ENCODE measurements around the gene ACAP2.
"Not testable (repeated sequence)": the region's sequence is repeated elsewhere in the genome, so short reads cannot be mapped to it uniquely, and the experiment has no call there.

The ACAP2 gene

DNA sequence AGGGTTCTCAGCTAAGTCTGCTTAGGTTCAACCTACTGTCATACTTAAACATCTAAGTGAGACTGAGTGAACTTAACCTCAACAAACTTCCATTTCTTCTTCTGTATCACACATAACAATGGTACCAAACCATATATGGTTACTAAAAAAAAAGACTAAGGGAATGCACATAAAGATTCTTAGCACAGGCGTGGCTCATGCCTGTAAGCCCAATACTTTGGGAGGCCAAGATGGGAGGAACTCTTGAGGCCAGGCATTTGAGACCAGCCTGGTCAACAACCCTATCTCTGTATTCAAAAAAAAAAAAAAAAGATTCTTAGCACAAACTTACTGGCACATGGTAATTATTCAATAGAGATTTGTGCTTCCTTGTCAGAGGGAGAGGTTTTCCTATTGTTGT is 57.9 kb downstream of the ACAP2 start:
- no peak for DNase-seq

DNA sequence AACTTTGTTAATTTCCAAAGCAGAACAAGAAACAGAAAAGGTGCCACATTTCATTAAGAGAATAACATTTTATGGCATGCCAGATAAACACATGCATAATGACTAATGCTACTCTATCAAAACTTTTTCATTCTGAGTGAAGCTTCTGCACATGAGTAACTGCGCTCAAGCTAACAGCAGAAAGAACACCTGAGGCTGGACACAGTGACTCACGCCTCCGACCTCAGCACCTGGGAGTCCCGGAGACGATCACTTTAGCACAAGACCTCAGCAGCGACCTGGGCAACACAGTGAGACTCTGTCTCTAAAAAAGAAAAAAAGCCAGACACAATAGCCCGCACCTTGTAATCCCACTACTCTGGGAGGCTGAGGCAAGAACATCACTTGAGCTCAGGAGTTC is 70.6 kb downstream of the ACAP2 start:
- DNase-seq, result no peak

DNA sequence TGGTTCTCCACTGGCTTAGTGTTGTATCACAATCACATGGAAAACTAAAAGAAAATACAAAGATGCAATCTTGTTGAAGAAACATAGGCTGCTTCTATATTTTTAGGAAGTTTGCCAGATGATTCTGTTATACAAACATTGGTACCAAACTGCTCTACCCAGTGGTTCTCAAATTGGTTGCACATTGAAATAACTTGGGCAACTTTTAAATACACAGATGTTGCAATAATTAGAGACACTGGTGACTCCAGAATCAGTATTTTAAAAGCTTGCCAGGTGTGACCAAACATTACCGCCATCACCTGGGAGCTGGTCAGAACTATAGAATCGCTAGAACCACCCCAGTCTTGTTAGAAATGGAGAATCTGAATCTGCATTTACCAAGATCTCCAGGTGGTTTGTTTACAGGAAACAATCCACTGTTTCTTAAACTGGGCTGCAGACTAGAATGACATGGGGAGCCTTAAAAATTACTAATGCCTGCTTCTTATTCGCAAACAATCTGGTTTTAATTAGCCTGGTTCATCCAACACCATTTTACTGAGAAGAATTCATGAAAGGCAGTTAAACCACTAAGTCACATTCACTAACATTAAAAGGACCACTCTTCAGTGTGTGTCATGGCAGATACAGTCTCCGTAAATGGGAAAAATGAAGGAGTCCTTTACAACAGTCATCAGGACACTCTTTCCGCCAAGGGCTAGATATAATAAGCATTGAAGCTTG is 76.5 kb downstream of the ACAP2 start:
- DNase-seq, result no peak

DNA sequence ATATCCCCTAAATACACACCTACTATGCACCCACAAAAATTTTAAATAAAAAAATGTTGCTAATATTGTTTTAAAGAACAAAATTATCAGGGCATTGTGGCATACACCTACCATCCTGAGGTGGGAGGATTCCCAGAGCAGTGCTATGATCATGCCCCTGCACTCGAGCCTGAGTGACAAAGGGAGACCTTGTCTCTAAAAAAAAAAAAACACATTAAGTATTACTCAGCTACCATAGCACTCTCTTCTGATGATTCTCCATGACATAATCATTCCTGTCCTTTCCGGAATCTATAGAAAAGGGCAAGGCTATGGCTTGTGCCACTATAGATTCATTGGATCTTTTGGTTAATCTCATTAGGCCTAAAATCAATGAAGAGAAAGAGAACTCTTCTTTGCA is 77.4 kb downstream of the ACAP2 start:
- no peak for DNase-seq

DNA sequence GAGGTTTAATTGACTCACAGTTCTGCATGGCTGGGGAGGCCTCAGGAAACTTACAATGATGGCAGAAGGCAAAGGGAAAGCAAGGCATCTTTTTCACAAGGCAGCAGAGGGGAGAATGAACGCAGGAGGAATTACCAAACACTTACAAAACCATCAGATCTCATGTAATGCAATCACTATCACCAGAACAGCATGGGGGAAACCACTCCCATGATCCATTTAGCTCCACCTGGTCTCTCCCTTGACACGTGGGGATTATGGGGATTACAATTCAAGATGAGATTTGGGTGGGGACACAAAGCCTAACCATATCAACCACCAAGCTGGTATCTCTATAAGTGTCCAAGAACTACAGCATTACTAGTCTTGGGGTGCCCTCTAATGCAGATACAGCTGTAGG is 85.0 kb downstream of the ACAP2 start:
- not testable (repeated sequence) for DNase-seq

DNA sequence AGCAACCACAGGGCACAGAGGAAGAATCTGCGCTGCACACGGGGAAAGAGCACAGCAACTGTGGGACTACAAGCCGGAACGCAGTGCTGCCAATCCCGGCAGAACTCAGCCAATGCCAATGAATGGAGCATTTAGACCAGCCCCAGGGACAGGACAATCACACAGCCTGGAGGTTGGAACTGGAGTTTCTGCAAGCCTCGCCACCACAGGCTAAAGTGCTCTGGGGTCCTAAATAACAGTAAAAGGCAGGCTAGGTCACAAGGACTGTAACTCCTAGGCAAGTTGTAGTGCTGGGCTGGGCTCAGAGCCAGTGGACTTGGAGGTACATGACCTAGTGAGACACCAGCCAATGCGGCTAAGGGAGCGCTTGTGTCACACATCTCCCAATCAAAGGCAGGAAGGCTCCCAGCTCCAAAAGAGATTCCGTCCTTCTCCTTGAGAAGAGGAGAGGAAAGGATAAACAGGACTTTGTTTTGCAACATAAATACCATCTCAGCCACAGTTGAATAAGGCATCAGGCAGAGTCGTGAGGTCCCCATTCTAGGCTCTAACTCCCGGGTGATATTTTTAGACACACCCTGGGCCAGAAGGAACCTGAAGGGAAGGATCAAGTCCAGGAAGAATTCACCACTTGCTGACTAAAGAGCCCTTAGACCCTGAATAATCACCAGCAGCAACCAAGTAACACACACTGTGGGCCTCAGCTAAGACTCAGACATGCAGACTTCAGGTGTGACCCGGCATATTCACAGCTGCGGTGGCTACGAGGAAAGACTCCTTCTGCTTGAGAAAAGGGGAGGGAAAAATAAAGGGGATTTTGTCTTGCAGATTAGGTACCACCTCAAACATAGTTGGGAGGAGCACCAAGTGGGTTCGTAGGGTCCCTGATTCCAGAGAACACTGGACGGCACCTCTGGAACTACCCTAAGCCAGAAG is 86.4 kb downstream of the ACAP2 start:
- no peak for DNase-seq

DNA sequence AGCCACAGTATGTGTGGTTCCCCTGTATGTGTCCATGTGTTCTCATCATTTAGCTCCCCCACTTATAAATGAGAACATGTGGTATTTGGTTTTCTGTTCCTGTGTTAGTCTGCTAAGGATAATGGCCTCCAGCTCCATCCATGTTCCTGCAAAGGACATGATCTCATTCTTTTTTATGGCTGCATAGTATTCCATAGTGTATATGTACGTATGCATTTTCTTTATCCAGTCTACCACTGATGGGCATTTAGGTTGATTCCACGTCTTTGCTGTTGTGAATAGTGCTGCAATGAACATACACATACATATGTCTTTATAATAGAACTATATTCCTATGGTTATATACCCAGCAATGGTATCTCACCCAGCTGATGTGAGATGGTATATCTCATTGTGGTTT is 88.8 kb downstream of the ACAP2 start:
- not testable (repeated sequence) for DNase-seq

DNA sequence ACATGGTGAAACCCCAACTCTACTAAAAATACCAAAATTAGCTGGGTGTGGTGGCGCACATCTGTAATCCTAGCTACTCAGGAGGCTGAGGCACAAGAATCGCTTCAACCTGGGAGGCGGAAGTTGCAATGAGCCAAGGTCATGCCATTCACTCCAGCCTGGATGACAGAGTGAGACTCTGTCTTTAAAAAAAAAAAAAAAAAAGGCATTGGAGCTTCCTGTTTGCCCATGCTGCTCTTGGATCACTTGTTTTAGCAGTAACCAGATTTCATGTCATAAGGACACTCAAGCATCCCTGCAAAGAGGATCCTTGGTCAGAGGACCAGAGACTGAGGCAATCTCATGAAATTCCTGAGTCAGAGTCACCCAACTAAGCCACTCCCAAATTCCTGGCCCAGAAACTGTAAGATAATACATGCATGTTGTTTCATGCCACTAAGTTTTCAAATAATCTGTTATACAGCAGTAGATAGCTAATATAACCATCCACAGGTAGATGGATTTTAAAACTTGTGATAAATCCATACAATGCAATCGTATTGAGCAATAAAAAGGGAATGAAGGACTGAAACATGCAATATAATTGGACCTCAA is 89.8 kb downstream of the ACAP2 start:
- no peak for DNase-seq

DNA sequence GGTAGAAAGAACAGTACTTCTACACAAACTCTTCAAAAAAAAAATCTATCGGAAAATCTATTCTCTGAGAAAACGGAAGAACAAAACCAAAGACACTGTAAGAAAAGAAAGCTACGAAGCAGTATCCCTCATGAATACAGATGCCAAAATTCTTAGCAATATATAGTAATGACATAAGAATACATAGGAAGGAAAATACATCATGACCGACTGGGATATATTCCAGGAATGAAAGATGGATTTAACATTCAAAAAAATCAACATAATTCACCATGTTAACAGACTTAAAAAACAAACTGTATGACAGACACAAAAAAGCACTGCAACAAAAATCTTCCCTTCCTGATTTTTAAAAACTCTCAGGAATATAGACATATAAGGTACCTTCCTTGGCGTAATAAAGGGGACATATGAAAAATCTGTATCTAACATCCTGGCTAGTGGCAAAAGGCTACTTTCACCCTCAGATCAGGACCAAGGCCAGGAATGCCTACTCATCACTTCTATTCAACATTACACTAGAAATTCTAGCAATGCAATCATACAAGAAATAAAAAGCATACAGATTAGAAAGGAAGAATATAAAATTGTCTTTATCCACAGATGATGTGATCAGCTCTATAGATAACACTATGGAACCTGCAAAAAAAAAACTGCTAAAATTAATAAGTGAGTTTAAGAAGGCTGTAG is 94.2 kb downstream of the ACAP2 start:
- no peak for DNase-seq

DNA sequence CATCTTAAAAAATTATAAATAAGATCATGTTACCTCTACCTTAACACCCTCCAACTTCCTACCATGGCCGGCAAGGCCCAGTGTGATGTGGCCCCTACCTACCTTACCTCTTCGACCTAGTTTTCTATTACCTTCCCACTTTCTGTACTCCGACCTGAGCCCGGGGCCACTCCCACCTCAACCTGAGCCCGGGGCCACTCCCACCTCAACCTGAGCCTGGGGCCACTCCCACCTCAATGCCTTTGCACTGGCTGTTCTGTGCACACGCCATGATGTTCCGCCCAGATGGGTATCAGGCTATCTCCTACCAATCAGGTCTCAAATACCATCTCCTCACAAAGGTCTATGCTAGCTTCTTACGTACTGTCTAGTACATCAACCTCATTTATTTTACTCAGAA is 105.1 kb downstream of the ACAP2 start:
- DNase-seq, result no peak

DNA sequence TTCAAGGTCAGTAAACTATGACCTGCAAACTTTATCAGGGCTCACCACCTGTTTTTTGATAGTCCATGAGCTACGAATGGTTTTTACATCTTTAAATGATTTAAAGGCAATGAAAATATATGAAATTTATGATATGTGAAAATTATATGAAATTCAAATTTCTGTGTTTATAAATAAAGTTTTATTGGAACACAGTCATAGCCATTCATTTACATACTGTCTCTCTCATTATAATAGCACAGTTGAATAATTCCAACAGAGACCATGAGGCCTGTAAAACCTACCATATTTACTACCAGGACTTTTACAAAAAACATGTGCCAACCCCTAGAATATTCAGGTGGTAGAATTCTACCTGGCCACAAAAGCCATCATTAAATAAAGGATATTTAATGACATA is 107.9 kb downstream of the ACAP2 start:
- DNase-seq, result no peak

DNA sequence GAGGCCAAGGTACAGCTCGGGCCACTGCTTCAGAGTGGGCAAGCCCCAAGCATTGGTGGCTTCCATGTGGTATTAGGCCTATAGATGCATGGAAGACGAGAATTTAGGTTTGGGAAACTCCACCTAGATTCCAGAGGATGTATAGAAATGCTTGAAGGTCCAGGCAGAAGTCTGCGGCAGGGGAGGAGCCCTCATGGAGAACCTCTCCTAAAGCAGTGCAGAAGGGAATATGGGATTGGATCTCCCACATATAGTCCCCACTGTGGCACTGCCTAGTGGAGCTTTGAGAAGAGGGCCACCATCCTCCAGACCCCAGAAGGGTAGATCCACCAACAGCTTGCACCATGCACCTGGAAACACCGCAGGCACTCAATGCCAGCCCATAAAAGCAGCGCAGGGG is 123.8 kb downstream of the ACAP2 start:
- no peak for DNase-seq

DNA sequence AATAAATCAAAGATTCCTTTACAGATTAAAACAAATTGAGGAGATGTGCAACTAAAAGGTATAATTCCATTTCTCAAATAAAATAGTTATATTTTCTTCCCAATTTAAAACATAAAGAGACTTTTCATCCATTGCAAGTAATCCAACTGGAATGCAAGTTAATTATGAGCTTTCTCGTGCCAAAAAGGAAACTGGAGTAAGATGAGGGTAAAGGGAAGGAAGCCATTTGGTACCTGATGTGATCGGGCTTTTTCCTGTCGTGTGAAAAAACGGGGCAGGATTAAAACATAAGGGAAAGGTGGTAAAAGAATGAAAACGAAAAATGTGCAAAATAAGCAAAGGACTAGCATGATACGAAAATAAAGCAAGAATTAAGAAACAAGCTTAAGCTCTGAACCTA is 130.1 kb downstream of the ACAP2 start:
- DNase-seq, result no peak

DNA sequence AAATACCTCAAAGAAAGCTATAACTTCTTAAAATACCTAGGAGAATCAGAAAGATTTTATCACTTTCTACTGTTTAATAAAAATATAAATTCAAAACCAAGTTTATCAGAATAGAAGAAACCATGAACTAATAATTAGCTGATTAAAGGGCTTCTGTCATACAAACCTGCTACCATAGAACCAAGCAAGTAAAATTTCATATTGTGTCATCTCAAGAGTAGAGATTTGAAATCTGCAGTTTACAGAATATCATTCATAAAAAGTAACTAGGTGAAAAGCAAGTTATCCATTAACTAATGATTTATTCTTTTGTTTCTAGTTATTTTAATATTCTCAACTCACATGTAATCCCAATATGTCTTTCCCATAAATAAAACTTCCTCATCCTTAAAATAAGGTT is 135.1 kb downstream of the ACAP2 start:
- DNase-seq, result no peak

DNA sequence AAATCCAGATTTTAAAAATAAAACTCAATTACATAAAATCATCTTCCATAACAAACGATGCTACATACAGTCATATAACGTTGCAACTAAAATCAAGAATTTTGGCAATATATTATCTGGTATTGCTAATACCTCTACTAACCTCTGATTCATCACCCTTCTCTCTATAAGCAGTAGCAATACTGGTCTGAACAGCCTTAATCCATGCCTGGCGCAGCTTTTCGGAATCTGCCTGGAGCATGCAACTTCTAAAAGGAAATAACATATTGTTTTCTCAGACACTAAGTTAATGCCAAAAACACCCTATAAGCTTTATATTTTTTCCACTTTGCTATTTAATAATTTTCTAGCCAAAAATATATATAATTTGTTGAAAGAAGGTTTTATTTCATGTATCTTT is 136.5 kb downstream of the ACAP2 start:
- DNase-seq, result no peak

DNA sequence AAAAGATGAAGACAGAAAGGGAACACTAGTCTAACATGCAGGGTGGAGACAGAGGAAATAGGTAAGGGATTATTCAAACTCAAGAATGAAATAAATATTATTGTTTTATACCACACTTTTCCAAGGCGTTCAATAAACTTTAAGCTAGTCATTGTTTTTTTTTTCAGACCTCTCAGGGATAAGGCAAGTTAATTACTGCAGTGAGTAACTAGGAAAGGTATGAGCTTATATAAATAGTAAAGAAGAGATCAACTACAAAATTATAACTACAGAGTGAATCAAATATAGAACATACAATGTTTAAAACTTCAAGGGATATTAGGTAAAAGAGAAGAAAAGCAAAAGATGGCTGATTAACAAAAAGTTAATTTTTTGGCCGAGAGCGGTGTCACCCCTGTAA is 140.4 kb downstream of the ACAP2 start:
- DNase-seq, result no peak

DNA sequence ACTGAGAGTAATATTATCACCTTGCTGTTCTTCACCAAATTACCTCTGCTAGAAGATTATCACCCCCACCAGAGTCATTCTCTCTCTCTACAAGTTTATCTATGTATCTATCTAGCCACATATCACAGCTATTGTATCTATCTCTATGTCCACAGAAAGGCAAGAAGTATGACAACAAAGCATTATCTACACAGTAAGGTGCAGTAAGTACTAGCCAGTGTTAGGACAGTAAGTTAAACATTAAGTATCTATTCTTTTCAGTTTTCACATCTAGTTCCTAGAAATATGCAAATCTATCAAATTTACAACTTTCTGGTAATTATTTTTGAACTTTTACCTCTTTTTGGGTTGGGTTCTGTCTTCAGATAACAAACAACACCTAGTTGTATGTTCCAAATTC is 145.4 kb downstream of the ACAP2 start:
- no peak for DNase-seq

DNA sequence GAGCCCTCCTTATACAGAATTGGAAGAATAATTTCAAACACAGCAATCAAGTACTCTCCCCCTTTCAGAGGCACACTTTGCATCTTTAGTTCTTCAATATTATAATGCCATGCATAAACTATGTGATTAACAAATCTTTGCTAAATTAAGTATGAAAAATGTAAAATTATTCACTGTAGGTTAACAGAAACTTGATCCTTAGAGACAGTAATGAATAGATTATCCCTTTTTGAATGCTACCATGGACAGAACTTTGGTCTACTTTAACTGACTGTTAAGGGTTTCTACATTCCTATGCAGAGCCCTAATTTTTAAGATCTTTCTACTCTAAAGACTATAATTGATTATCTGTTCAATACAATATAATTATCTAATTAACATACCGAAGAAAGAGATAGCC is 146.2 kb downstream of the ACAP2 start:
- no peak for DNase-seq

DNA sequence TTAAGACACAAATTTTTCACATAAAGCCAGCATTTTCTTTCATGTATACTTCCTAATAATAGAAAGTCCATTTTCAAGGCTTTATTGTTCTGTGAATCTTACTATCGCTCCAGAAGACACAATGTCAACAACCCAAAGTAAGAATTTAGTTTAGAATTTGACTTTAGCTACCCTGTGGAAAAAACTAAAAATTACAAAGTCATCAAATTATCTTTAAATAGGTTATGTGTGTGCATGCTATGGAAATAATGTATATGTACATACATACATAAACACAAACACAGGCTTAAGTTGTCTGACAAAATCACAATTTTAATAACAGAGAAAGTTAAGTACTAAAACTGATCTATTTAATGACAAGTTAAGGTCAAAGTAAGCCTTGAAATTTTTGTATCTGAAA is 151.7 kb downstream of the ACAP2 start:
- no peak for DNase-seq

DNA sequence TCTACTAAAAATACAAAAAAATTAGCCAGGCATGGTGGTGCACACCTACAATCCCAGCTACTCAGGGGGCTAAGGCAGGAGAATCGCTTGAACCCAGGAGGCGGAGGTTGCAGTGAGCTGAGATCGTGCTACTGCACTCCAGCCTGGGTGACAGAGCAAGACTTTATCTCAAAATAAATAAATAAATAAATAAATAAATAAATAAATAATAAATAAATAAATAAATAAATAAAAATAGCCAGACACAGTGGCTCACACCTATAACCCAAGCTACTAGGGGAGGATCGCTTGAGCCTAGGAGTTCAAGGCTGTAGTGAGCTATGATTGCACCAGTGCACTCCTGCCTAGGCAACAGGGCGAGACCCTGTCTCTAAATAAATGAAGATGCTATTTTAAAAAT is 152.2 kb downstream of the ACAP2 start:
- not testable (repeated sequence) for DNase-seq

DNA sequence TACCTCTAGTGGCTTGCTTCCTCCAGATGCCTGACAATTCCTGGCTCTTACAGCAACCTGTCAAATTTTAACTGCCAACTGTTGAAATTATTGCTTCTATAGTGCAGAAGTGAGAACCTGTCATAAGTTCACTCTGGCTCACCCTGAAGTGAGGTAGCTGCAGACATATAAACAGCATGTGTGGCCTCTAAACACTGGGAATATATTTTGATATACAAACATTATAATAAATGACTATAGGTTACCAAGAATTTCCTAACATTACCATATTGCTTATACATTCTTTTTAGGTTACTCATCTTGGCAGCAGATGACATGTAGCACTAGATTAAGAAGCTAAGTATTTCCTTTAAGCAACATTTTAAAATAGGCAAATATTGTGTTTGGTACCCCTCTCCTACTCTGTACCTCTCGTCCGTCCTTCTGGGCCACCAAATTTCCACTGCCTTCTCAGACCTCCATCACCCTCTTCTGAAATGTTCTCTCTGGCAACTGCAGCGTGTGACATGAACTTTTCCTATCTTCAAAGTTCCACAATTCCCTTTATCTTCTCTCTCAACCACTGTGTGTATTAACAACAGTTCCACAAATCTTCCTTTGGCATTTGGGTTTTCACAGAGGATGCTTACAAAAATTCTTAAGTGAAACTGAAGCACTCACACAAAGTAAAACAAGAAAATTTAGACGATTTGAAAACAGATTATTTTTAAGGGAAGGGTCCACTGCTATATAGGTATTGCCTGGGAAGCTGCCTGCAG is 156.5 kb downstream of the ACAP2 start:
- DNase-seq, result no peak

DNA sequence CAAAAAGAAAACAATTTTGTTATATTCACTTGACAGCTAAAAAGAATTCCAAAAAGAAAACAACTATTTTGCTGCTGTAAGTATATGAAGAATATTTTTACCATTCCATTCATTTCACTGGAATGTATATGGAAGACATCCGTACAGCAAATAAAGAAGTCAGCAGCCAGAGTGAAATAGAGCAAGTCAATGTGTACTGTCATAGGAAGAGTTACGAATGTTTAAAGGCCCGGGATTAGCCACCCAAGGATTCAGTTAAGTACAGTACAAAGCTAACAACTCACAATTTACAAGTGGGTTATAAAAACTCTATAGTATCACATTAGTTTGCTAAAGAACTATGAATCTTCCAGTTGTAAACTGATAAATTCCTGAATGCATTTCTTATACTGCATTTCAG is 157.4 kb downstream of the ACAP2 start:
- no peak for DNase-seq

DNA sequence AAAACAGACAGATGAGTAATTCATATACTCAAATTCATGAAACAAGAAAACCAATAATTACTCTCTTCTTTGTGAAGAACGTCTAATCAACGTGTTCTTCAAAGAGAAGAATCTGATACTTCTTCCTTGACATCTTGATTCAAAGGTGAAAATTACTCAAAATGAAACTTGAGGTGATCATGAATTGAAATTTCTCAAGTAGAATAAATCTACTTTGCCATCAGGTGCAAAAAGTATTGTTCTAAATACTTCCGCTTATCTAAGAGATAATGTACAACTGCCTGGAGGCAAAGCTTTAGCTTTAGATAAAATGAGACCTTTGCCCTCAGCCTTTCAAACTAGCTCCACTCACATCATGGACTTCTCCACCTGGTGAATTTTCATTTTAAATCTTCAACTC is 158.0 kb downstream of the ACAP2 start:
- DNase-seq, result no peak

Measured in central memory CD4-positive, alpha-beta T cell (primary cell).